Measurements from ENCODE around the gene PARVB.
"Not testable (repeated sequence)": the region's sequence is repeated elsewhere in the genome, so short reads cannot be mapped to it uniquely, and the experiment has no call there.

PARVB gene

DNA sequence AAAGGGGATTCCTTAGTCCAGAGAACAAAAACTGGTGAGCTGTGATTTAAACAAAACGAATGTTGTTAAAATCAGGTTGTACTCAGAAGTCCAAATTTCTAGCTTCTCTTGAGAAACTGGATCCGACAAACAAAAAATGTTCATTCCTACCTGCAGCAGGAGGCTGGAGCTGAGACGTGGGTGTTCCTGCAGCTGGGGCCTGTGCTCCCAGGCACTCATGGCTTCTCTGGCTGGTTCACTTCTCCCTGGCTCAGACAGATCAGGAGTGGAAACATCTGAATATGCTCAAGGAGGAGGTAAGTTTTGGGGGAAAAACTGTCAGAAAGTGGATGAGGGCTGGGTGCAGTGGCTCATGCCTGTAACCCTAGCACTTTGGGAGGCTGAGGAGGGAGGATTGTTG lies 24.7 kb upstream of the PARVB start:
- DNase-seq, result no peak

DNA sequence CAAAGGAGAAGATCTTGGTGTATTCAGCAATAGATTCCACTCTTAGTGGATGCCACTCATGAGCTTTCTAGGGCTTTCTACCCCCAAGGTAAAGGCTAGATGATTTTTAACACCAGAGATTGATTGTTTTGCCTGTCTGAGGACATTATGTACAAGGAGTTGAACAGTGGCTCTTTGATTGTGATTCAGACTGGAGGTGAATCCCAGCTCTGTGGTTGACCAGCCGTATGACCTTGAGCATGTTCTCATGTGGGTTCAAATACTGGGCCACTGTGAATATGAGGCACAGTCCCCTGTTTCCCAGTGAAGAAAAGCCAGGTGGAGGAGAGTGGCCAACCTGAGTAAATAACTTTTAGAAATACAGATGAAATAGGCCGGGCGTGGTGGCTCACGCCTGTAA lies 24.0 kb upstream of the PARVB start:
- no peak for DNase-seq

DNA sequence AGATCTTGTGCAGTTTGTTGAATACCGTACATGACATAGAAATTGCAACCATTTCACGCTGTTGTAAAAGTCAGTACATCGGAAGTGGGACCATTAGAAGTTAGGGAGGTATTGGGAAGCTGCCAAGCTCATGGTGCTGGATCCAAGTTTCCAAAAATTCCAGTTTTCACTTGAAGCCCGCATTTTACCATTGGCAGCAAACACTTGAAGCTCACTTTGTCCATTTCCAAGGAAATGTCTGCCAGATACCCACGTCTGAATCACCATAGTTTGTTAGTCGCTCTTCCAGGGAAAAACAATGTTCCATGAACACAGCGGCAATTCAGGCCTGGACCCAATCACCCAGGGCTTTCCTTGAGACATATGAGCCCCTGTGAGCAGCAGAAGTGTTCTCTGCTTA lies 22.6 kb upstream of the PARVB start:
- DNase-seq, result no peak

DNA sequence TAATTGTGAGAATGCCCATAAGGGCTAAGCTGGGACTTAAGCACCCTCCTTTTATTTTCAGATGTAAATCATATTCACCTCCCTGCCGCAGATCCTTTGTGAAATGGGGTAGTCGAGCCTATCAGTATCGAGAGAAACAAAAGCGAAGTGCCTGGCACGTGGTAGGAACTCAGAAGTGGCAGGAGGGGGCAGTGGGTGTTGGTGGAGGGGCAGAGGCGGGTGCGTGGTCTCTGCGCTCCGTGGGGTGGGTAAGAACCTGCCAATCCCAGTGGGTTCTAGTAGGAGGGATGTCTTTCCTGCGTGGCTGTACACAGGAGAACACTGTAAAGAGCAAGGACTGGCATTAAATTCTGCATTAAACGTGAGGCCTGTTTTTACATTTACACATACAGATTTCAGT lies 21.8 kb upstream of the PARVB start:
- DNase-seq, result no peak

GRCh38 chr22:44002997-44003396 lies 21.1 kb upstream of the PARVB start:
- DNase-seq, result no peak

DNA sequence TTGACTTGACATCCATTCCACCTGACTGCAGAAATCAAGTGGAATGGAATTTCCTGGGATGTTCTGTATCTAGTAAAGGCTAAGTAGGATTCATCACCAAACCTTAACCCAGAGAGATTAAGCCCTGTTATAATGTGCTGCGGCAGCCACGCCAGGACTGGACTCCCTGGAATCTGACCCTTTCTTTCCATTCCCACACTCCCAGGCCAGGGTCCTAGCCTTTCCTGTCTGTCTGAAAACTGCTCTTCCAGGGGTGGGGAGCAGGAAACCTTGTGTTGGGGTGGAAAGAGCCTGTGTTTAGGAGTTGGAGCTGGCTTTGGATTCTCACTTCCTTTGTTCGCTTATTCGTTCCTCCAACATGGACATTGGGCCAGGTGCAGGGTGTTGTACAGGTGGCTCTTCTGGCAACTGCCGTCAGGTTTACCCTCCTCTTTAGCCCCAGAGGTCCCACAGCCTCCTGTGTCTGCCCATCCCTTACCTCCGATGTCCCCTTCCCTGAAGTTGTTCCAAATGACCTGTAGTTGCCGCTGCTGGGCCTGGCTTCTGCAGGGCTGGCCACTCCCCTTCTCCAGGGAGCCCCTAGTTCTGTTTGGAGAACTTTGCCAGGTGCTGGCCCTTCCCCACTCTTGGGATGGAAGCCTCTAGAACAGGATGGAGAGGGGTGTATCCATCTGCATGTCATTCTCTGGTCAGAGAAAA lies 20.5 kb upstream of the PARVB start:
- peak; percentile 35 for DNase-seq

DNA sequence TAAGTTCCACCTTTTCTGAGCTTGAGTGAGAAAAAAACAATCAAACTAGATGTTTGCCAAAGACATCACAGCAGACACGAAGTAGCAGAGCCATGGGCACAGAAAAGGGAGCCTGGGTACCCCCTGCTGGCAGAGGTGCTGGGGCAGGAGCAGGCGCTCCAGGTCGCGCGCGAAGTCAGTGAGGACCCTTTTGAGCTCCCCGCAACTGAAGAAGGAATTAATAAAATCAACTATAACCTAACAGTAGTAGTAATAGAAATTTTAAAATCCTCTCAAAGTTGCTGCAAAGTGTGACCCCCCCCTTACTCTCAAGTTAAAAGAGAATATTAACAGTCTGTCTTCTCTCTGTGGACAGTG lies 20.0 kb upstream of the PARVB start:
- no peak for DNase-seq

DNA sequence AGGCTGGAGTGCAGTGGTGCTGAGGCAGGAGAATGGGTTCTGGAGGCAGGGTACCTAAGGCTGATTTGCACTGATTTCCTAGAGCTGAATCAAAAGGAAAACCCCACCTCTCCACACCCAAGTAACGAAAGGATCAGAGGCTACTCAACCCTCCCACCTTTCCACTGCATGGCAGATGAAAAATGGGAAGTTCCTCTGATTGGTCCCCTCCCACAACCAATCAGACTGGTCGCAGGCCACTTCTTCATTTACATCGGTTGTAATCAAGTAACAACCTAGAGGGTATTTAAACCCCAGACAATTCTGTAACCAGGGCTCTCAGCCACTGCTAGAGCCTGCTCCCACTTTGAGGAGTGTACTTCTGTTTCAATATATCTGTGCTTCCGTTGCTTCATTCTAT lies 18.6 kb upstream of the PARVB start:
- no peak for DNase-seq

GRCh38 chr22:44012162-44012561 lies 11.9 kb upstream of the PARVB start:
- no peak for DNase-seq

- no peak for DNase-seq
Observed at GRCh38 chr22:44012591-44012990, 11.5 kb upstream of the PARVB start.

- DNase-seq, result no peak
Observed at GRCh38 chr22:44014241-44014640, 9.9 kb upstream of the PARVB start.

DNA sequence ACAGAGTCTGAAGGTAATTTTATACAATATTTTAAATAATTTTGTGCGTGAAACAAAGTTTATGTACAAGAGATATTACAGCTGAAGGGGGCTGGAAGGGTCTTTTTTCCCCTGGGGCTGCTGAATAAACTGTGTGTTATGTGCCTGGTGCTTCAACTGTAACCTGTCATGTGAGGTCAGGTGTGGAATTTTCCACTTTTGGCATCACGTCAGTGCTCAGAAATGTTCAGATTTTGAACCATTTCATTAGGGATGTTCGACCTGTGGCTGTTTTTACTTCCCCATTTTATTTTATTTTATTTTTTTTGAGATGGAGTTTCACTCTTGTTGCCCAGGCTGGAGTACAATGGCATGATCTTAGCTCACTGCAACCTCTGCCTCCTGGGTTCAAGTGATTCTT lies 7.5 kb upstream of the PARVB start:
- not testable (repeated sequence) for DNase-seq

GRCh38 chr22:44018594-44018993 lies 5.5 kb upstream of the PARVB start:
- no peak for DNase-seq

- no peak for DNase-seq
Observed at GRCh38 chr22:44019416-44019815, 4.7 kb upstream of the PARVB start.

- no peak for DNase-seq
Observed at GRCh38 chr22:44019846-44020245, 4.3 kb upstream of the PARVB start.

- DNase-seq, result no peak
Observed at GRCh38 chr22:44020981-44021380, 3.1 kb upstream of the PARVB start.

GRCh38 chr22:44023404-44024287 lies 456 bp upstream of the PARVB start:
- peak; percentile 79 for DNase-seq

DNA sequence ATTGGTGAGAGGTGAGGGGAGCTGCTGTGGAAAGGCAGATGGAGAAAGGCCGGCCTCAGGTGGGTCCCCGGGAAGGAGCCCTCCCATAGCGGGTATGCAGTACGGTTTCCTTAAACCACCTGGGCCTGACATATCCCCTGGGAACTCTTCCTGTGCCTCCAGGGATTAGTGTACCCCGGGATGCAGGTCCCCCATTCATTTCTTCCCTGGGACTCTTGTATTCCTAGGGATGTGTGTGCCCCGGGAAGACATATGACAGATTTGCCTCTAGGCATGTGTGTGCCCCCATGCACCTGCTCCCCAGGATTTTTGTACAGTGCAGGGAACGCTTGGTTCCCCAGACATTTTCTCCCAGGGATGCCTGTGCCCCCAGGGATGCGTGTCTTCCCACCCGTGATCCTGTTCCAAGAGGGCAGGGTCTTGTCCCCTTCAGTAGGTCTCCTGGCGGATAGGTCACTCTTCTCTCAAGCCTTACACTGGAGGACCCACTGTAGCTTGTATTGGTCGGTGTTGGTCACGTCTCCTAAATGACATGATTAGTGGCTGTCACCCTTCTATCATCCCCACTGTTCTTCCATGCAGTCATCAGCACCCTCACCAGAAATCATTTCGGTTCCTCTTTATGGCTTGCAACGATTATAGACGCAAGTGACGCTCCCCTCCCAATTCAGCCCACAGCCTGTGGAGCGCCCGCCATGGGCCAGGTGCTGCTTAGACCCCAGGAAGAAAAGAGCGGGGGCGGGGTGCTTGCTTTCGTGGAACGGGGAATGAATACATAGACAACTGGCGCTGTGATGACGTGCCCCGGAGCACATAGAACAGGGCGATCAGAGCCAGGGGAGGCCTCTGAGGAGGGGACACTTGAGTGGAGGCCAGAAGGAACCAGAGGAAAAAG lies 1.3 kb downstream of the PARVB start:
- no peak for DNase-seq

GRCh38 chr22:44026066-44026629 lies 2.0 kb downstream of the PARVB start:
- DNase-seq, result no peak

- DNase-seq, result no peak
Observed at GRCh38 chr22:44026630-44027511, 2.8 kb downstream of the PARVB start.

DNA sequence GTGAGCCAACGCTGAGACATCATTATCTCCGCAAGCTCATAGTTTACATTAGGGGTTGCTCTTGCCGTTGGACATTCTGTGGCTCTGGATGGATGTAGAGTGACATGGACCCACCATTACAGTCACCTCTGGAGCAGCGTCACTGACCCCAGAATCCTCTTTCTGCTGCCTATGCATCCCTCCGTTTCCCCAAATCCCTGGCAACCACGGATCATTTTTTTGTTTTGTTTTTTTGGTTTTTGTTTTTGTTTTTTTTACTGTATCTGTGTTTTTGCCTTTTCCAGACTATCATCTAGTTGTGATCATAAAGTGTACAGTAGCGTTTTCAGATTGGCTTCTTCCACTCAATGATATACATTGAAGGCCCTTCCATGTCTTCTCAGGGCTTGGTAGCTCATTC lies 4.0 kb downstream of the PARVB start:
- DNase-seq, result no peak

- DNase-seq, result no peak
Observed at GRCh38 chr22:44029069-44029468, 5.0 kb downstream of the PARVB start.

Measured in retina (tissue), 1 donor.